ENCODE data around the gene ENC1.

The ENC1 gene

GRCh38 chr5:74608736-74609601 lies 31.6 kb downstream of the ENC1 start:
- no peak for DNase-seq (ENCODE audit: low read depth)

DNA sequence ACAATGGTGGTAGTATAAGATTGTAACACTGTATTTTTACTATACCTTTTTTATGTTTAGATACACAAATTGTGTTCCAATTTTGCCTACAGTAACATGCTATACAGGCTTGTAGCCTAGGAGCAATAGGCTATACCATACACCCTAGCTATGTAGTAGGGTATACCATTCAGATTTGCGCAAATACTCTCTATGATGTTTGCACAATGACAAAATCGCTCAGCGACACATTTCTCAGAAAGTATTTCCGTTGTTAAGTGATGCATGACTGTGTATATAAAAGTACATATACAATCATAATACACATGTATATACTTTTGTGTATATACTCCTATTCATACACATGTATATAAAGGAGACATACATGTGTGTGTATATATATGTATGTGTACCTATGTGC lies 34.8 kb downstream of the ENC1 start:
- DNase-seq (ENCODE audit: low read depth) = no peak

GRCh38 chr5:74603376-74603775 lies 37.2 kb downstream of the ENC1 start:
- DNase-seq (ENCODE audit: low read depth) = no peak

- DNase-seq (ENCODE audit: low read depth) = no peak
Measured at GRCh38 chr5:74599148-74599547, 41.4 kb downstream of the ENC1 start.

- DNase-seq (ENCODE audit: low read depth) = no peak
Measured at GRCh38 chr5:74598731-74599130, 41.8 kb downstream of the ENC1 start.

GRCh38 chr5:74596927-74597326 lies 43.6 kb downstream of the ENC1 start:
- DNase-seq (ENCODE audit: low read depth) = no peak

- peak; percentile 54 for DNase-seq (ENCODE audit: low read depth)
Measured at GRCh38 chr5:74595143-74595925, 45.2 kb downstream of the ENC1 start.

DNA sequence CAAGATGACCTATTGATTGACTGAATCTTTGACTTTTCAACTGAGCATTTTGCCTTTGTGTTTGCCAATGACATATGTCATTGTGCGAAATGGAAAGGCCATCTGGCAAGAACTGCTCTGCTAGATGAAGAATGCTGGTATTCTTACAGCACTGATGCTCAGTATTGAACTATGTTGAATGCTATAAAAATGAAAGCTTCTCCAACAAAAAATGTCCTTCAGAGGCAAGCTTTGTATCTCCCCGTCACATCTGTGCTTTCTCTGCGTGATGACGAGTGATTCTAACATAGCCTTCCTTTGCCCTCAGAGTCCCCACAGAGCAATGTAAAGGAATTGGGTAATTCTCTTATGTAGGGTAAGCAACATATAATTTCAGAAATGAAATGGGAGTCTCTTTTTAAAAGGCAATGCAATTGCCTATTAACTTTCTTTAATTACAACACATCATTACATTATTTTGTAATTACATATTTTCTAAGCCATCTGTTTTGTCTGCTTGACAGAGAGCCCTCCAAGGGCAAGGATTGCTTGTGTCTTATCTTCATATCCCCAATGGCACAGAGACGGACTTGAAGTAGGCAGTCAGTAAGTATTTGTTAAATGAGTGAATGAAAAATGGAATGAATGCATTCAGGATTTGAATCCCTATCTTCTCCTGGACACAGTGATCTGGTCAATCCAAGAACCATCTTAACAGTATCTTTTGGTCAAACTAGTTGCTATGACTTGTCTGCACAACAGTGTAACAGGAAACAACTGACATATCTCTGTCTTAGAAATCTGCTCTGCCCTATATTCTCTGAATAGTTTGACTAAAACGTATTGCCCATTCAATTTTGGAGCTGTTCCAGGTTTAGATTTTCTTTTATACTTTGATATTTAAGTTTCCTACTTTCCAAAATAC lies 46.1 kb downstream of the ENC1 start:
- DNase-seq (ENCODE audit: low read depth) = no peak

DNA sequence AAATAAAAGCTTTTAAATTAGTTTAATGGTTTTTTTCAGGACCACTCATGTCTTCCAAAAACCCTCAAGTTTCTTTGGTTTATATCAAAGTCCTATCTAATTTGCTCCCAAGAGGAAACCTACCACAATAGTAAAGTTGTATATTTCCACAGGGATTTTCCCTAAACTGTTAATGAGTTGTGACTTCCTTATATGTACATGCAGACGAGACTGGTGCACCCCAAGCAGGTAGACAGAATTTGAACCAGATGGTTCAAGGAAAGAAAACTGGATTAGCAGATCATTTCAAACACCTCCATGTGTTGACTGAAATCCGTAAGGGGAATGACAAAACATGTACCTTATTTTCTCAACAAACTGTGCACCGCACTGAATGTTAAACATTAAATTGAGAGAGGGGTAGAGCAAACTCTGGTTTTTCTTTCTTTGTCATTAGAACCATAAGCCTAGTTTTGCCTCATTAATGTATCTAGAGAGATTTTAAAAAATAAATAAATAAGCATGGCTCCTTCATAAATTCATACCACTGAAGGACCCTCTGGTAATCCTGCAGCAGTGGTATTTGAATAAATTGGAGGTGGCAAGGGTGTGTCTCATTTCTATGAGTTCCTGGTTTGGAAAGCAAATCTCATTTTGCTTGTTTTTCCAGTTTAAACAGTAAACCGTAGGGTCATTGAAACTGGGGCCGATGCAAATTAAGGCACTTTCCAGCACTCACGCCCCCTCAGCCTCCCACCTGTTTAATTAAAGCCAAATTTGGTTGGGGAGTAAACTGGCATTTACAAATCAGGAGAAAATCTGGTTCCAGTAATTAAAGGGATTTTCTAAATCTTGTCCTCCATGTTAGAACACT lies 51.1 kb downstream of the ENC1 start:
- no peak for DNase-seq (ENCODE audit: low read depth)

GRCh38 chr5:74588415-74588814 lies 52.1 kb downstream of the ENC1 start:
- DNase-seq (ENCODE audit: low read depth) = no peak

DNA sequence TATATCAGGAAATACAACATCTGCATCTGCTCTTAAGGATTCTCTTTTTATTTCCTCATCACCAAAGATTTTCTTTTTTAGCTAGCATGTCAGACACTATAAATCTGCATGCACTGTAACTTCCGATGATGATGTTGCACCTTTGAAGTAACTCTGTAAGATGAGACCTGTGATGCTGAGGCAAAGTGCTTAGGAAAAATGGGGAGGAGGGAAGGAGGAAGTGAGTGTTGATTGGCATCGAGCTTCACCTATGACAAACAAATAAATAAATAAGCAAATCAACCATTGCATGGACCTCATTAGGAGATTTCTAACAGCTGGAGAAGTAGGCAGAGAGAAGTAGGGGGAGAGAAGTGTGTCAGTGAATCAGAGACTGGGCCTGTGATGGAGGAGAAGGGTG lies 52.6 kb downstream of the ENC1 start:
- no peak for DNase-seq (ENCODE audit: low read depth)

- no peak for DNase-seq (ENCODE audit: low read depth)
Measured at GRCh38 chr5:74587300-74587699, 53.2 kb downstream of the ENC1 start.

DNA sequence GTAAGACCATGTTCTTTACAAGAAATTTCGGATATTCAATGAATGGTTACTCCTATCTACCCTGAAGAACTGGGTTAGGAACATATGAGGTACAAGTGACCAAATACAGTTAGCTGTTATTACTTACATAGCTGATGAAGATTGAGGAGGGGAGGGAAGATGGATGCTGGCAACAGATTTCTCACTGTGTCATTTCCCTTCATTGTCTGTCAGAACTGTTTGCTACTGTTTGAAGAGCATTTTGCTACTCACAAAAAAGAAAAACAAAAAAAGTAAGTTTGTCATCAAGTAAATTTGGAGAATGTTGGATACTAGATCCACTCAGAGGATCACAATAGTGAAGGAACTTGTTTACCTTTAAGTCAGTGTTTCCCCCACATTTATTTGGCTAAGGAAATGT lies 53.7 kb downstream of the ENC1 start:
- DNase-seq (ENCODE audit: low read depth) = no peak

GRCh38 chr5:74582853-74583252 lies 57.7 kb downstream of the ENC1 start:
- no peak for DNase-seq (ENCODE audit: low read depth)

- DNase-seq (ENCODE audit: low read depth) = no peak
Measured at GRCh38 chr5:74581988-74582365, 58.6 kb downstream of the ENC1 start.

DNA sequence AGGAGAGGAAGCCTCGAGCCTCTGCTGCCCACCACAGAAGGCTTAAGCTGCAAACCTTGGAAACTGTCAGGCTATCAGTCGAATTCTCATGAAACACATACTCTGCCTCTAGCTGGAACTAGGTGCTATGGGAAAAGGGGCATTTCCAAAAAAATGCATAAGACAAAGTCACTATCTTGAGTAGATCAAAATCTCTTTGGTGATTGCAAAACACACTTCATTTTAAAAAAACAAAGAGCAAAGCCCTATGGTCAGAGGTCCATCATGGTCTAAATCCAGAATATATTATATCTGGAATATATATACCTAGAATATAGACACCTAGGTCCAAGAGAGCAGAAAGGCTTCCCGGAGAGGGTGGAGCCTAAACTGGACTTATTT lies 59.8 kb downstream of the ENC1 start:
- DNase-seq (ENCODE audit: low read depth) = no peak

- no peak for DNase-seq (ENCODE audit: low read depth)
Measured at GRCh38 chr5:74579215-74579614, 61.3 kb downstream of the ENC1 start.

- DNase-seq (ENCODE audit: low read depth) = no peak
Measured at GRCh38 chr5:74578356-74579044, 62.0 kb downstream of the ENC1 start.

Measured in HS-27A (cell line).